Measurements from ENCODE around the gene FRMD6. TPM values are rescaled to one million over a fixed set of nuclear protein-coding genes. Genes with fewer than 3 reads are reported as not detected.

Gene FRMD6
- total RNA-seq, 1 experiment from 2014 or later: 185 TPM

DNA sequence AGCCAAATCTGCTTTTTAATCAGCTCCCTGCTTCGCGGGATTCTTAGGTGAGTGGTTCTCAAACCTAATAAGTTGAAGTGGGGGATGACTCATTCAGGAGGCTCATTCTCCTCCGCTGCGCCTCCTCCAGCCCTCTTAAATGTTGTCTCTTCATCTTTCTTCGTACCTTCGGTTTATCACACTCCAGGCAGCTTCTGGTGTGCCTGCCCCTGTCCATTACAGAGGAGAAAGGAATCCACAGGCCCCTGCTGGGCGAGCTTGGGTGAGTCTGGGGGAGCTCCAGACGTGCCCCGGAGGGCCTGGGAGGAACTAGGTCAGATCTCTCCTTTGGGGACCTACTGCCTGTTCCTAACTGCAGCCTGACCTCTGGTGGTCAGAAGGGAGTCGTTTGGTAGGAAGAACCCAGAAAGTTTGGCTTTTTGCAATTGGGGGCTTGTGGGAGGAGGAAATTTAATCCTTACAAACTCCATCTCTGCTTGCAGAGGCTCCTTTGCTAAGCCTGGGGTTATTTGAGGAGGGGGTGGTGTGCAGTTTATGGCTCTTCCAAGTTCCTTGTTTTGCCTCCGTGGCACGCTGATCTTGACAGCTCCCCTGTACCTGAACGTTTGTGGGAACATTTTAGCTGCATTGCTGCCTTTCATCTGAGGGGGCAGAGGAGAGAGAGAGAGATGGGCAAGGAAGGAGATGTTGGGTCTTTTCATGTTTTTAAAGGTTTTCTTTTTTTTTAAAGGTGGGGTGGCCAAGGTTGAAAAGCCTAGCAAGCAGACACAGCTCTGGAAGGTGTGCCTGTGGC is 124.6 kb downstream of the FRMD6 start:
- DNase-seq (ENCODE audit: low read depth): peak; percentile 82

DNA sequence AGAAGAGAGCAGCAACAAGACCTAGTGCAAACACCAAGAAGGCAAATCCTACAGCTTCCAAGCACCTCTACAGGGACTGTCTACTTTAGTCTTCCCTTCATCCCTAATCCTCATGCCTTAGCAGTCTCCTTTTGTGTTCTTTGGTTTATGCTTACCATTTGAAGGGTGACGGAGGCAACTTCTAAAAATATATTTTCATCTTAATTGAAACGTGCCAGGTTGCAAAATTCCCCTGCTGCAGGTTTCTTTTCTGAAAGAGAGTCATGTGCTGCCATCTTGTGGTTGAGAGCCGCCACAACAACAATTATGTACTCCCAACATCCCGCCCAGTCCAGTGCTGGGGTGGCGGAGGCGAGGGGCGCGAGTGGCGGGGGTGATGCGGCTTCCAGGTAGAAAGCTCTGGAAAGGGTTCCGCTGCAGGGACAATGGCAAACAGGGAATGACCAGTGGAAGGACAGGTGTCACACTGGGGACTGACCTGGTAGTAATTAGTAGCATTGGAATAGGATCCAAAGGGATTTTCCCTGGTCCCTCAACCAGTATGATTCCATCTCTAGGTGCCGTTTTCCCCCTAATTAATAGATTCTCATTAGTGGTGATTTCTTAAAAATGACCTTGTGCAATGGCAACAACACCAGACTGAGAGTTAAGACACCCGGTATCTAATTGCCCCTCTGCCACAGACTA is 128.4 kb downstream of the FRMD6 start:
- DNase-seq (ENCODE audit: low read depth): peak; percentile 70

Other genes with a start within 250 kb of the FRMD6 start
- 8.6 and 10.2 TPM in 2 replicates for gene GNG2, start 208.7 kb downstream of the FRMD6 start, total RNA-seq (2014; rRNA removed; shearing (Covaris generic))